Measurements from ENCODE around the gene HECTD4.
A peak's percentile ranks its signal among the peaks of the same experiment; 100 is the strongest.

Gene HECTD4

GRCh38 chr12:112198120-112198733 is 184.0 kb downstream of the HECTD4 start:
- DNase-seq, result peak; percentile 10

GRCh38 chr12:112196196-112196875 is 185.9 kb downstream of the HECTD4 start:
- no peak for DNase-seq

DNA sequence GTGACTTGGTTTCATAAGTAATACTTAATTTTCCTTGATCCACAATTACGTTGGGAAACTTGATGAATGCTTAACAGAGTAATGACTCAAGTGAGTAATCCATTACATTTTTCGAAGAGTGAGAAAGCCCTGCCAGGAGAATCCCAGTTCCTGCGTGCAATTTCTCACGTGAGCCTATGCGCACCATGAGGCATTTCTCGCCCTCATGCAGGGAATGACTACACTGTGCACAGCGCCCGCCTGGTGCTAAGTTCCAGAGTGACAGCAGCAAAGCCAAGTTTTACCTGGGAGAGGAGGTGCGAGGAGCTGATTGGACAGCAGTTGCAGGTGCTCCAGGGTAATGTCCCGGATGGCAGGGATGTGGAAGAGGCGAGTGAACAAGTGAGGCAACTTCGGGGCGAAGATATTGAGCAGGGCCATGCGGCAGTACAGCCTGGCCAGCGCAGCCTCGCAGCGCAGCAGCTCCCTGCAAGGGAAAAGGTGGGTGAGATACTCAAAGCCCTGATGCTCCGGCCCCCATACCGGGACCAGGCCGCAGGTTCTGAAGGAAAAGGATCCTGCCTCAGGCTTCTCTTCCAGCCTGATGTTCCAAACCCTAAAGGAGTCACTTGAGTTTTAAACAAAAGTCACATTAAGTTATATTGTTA is 187.5 kb downstream of the HECTD4 start:
- no peak for DNase-seq

DNA sequence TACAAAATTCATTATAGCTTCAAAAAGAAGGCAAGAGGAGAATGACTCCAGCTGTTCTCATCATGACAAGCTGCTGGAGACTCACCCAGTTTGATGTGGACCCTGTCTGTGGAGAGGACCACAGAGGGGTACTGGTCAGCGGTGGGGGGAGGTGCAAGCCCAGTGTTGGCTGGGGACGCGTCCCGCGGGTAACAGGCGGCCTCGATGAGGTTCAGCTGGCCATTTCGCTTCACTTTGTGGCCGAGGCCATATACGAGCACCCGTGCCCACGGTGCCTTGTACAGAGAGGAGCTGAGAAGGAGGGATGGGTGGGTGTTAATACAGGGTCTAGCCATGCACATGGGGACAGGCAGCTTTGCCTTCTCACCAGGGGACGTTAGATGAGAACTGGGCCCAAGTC is 189.8 kb downstream of the HECTD4 start:
- no peak for DNase-seq

DNA sequence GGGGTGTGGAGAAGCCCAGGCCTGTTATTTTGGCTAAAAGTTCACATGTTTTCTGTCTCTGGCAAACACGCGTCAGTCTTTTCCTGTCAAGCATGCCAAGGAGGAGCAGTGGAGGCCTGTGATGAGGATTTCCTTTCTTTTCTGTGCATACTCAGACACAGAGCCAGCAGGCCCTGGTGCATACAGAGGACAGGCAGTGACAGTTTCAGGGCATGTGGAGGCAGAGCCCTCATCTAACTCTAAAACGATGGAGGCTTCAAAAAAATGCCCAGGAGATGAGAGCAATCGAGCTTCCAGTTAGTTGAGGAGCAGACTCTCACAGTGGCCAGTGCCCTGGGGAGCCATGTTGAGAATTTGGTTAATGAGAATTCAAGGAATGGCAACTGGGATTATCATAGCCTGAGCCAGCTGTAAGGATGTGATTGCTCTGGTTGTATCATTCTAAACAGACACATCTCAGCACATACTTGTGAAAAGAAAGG is 190.3 kb downstream of the HECTD4 start:
- DNase-seq, result no peak

DNA sequence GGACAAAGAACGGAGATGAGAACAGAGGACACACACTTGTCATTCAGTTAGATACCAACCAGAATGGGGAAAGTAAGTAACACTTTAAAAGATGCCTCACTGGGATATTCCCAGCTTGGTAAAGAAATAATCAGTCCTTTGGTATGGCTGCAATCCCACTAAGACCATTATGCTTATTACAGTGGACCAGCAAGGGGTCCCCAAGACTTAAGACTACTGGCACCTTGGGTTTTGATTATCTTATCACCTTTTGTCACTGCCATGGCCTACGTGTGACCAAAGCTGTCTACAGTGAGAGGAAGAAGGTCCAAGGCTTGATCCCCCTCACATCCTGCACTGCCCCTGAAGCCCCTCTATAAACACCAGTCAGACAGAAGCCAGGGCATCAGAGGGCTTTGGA is 191.0 kb downstream of the HECTD4 start:
- no peak for DNase-seq

GRCh38 chr12:112190231-112191025 is 191.8 kb downstream of the HECTD4 start:
- no peak for DNase-seq

- no peak for DNase-seq
Observed at GRCh38 chr12:112188130-112188830, 194.0 kb downstream of the HECTD4 start.

GRCh38 chr12:112185093-112185923 is 196.9 kb downstream of the HECTD4 start:
- no peak for DNase-seq

- DNase-seq, result no peak
Observed at GRCh38 chr12:112184056-112184887, 198.0 kb downstream of the HECTD4 start.

DNA sequence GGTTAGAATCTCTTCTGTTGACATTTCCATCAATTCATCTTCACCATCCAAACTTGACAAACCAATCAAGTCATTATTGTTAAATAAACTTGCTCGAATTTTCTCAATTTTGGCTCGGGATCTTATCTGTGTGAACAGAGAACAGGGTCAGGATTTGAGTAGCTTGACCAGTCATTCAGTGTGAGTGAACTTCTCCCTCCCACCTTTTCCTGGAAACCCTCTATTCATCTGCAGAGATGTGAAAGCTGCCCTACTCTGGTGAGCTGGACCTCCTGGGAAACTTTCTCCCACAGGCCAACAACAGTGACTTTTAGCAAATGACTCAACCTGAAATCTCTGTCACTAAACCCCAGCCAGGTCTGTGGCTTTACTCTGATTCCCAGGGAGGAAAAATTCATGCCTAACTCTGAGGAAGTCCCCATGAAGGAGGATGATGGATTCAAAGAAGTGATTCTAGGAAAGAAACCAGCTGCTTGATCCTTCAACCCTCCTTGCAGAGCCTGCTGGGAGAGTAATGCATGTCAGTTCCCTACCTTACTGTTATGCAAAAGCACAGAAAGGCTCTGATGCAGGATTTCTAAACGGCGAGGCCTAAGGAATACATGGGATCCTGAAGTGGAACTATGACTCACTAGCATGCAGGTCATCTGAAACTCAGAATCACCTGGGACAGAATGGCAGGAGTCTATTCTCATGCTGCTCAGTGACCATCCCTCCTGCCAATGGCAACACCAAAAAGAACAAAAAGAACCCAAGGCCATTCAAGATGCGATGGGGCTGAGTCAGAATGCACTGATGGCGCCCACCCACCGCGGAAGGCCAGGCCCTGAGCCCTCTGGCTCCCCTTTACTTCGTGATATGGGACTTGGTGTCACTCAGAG is 198.8 kb downstream of the HECTD4 start:
- DNase-seq, result no peak

GRCh38 chr12:112182499-112182898 is 199.7 kb downstream of the HECTD4 start:
- DNase-seq, result no peak

DNA sequence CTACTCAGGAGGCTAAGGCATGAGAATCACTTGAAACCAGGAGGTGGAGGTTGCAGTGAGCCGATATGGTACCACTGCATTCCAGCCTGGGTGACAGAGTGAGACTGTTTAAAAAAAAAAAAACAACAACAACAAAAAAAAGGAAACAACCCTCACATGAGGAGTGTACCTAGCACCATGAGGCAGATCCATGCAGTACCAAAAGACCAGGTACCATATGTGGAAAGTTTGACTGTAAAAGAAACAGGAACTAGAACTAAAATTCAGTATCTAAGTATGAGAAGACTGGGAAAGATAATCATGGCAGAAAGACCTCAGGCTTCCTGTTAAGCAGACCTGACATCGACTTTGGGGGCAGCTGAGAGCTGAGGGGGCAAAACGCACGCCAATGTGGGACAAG is 201.8 kb downstream of the HECTD4 start:
- DNase-seq, result no peak

DNA sequence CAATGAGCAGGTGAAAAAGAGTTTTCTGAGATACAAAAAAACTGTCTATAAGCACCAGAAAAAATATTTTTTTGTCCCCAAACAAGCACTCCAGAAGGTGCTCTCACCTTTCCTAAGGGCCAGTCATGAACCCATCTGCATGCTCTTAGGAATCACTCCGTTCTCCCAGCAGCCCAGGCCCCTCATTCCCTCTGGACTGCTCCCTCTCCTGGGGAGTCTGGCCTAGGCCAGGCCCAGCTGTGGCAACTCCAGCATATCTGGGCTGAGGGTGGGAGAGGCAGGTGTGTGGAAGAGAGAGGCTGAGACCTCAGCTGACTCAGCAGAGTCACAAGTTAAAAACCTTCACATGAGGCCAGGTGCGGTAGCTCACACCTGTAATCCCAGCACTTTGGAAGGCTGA is 202.3 kb downstream of the HECTD4 start:
- no peak for DNase-seq

DNA sequence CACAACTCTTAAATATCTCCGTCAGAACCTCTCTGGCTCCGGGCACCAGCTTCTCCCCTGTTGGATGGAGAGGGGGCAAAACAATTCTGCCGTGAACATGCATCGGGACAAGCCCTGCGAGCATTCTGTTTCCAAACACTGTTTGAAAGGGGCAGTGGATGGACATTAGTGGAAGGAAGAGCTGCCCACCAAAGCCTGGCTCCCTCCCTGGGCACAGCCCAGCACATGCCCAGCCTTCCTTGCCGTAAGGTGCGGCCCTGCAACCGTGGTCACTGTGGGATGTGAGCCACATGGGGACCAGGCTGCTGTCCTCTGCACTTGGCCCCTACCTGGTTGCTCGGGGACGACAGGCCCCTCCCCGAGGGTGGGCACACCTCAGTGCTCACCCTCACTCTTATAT is 202.9 kb downstream of the HECTD4 start:
- no peak for DNase-seq

GRCh38 chr12:112178796-112179195 is 203.4 kb downstream of the HECTD4 start:
- DNase-seq, result no peak

- DNase-seq, result no peak
Observed at GRCh38 chr12:112176321-112177010, 205.8 kb downstream of the HECTD4 start.

DNA sequence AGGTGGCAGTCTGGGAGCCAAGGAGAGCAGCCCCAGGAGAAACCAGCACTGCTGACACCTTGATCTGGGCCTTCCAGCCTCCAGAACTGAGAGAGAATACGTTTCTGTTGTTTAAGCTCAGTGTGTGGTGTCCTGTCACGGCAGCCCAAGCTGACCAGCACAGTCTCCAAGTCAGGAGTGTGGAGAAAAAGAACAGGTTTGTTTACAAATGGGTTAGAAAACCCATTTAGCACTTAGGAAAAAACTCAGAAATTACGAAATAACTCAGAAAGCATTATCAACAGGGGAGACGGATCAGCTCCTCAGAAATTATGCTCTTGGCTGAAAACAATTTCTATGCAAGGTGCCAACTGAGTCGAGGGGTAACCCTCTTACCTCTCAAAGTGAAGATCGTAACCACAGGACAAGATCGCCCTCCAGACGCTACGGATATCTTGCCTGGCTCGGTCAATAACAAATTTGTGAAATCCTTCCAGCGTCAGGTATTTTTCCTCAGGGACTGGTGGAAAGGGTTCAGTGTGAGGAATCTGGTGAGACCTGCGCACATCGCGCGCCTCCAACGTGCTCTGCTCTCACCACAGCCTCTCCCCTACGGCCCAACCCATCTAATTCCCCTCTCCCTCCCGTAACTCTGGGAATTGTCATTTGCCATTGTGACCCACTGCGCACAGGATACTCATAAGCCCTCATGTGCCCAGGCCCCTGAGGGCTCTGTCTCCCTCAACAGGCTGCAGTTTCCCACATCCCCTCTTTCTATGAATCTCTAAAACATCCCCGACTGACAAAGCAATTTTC is 206.7 kb downstream of the HECTD4 start:
- no peak for DNase-seq
